ENCODE data around the gene CDC37L1.
A peak's percentile ranks its signal among the peaks of the same experiment; 100 is the strongest.

CDC37L1 gene

DNA sequence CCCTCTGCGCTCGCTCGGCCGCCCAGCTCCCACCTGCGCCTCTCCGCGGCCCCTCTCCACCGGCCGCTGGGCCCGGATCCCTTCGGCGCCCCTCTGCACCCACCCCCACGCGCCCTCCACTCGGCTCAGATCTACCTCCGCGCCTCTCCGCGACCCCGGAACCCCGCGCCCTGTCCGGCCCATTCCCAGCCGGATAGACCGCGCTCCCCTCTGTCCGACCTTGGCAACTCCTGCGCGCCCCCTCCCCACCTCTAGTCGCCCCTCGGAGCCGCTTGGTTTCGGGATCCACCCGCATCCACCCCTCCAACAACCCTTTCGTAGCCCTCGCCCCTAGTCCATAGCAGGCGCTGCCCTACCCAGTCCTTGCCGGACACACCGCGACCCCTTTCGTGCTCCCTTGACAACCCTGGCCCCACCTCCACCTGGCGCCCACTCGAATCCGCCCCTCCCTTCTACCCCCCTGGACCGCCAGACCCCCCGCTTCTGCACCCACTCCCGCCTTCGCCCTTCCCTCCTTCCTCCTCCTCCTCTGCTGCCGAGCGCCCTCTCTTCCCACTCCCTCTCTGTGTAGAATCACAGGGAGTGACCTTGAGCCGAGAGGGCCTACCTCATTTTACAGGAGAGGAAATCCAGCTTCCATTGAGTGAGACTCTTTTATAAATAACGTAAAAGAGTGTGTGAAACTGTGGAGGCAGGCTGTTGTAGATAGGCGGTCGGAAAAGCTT, 62.2 kb downstream of the CDC37L1 start:
- Histone ChIP-seq H3K9me3 (no peaks in the 10 kb centered on the region), H3K4me3 (ENCODE audit: low read depth in 1 of 2, low read length in 1 of 2) (peak overlapping the region; percentile 71 to 91), H3K36me3 (no peaks in the 10 kb centered on the region), H3K4me1 (ENCODE audit: control insufficient read depth in 1 of 2, insufficient read depth in 1 of 2, low read depth in 1 of 2, low read length in 1 of 2) (peaks cover 16 to 23% of the 10 kb centered on the region in 2 experiments), H3K27ac (peak overlapping the region; percentile 53), H3K27me3 (peaks cover 6% of the 10 kb centered on the region)
- TF ChIP-seq, protein P1, sequence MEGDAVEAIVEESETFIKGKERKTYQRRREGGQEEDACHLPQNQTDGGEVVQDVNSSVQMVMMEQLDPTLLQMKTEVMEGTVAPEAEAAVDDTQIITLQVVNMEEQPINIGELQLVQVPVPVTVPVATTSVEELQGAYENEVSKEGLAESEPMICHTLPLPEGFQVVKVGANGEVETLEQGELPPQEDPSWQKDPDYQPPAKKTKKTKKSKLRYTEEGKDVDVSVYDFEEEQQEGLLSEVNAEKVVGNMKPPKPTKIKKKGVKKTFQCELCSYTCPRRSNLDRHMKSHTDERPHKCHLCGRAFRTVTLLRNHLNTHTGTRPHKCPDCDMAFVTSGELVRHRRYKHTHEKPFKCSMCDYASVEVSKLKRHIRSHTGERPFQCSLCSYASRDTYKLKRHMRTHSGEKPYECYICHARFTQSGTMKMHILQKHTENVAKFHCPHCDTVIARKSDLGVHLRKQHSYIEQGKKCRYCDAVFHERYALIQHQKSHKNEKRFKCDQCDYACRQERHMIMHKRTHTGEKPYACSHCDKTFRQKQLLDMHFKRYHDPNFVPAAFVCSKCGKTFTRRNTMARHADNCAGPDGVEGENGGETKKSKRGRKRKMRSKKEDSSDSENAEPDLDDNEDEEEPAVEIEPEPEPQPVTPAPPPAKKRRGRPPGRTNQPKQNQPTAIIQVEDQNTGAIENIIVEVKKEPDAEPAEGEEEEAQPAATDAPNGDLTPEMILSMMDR (IDR thresholded peaks at IDR 0.05), result no peak

DNA sequence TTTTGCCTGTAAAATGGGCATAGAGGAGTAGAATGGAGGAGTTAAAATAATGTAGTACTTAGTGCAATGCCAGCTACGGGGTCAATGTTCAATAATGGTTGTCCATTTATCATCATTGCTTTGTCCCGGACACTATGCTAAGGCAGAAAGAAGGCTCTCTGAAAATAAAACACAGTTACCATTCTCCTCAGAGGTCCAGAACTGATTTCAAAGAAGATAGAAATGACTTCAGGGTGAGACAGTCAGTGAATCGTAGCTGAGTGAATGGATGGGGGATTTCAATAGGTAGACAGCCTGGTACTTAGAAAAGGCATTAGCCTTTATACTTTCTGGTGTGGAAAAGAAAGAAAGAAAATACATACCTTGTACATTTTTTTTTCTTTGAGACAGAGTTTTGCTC, 62.9 kb downstream of the CDC37L1 start:
- TF ChIP-seq, protein P1 (IDR thresholded peaks at IDR 0.05), result no peak
- Histone ChIP-seq H3K4me1 (ENCODE audit: control insufficient read depth in 1 of 2, insufficient read depth in 1 of 2, low read depth in 1 of 2, low read length in 1 of 2) (peaks cover 16 to 23% of the 10 kb centered on the region in 2 experiments), H3K27ac (peak overlapping the region; percentile 24), H3K27me3 (peaks cover 6% of the 10 kb centered on the region), H3K9me3 (no peaks in the 10 kb centered on the region), H3K36me3 (no peaks in the 10 kb centered on the region), H3K4me3 (ENCODE audit: low read depth in 1 of 2, low read length in 1 of 2) (no peak overlapping the region)

DNA sequence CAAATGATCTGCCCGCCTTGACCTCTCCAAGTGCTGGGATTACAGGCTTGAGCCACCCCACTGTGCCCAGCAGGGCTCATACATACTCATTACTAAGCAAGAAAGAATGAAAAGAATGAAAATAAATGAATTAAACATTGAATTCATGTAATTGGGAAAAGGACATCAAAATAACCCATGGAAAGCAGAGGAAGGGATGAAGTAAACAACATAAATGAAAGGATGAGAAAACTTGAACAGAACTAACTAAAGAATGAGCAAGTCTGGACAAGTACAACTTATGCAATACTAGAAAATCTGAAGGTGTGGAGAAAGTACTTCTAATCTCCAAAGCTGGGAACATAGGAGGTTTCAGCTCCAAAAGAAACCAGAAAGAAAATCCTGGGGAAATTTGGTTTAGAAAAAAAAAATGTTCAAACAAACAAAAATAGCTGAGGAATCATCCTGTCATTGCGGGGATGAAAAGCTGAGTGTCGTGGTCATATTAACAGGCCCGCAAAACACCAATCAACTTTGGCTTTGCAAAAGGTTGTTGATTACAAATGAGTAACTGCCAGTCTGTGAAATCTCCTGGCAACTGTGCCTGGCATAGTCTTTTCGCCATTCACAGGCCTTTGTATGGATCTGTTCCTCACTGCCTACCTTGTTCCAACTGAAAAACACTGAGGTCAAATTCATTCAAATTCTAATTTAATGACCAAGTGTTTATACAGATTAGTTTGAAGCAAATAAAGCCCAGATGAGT, 63.9 kb downstream of the CDC37L1 start:
- H3K4me3 ChIP-seq (ENCODE audit: low read depth in 1 of 2, low read length in 1 of 2), result no peak overlapping the region

DNA sequence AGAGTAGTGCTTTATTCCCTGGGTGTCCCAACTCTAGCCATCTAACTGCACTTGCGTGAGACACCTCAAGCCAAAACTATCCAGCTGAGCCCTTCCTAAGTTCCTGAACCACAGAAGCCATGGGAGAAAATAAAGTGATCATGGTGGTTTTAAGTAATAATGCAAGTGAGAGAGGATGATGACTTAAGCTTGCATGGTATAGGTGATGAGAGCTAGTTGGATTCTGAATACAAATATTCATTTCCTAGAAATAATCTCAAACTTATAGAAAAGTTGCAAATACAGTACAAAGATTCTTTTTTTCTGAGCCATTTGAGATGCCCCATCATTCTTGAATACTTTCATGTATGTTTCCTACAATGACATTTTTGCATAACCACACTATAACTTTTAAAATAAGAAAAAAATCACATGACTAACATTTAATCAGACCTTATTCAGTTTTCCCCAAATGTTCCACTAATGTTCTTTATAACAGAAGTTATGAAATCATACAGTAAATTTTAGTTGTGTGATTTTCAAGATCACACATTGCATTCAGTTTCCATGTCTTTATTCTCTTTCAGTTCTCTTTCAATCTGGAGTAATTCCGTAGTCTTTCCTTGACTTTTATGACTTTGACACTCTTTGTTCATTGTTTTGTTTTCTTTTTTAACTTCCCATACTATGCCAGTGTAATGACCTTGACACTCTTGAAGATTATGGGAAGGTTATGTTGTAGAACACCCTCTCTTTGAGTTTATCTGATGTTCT, 67.1 kb downstream of the CDC37L1 start:
- Histone ChIP-seq H3K4me3 (ENCODE audit: low read depth in 1 of 2, low read length in 1 of 2) (no peak overlapping the region), H3K4me1 (ENCODE audit: control insufficient read depth in 1 of 2, insufficient read depth in 1 of 2, low read depth in 1 of 2, low read length in 1 of 2) (peaks cover 0 to 4% of the 10 kb centered on the region in 2 experiments), H3K36me3 (no peaks in the 10 kb centered on the region), H3K27me3 (peaks cover 4% of the 10 kb centered on the region), H3K27ac (no peak overlapping the region), H3K9me3 (no peaks in the 10 kb centered on the region)
- TF ChIP-seq, protein P1 (IDR thresholded peaks at IDR 0.05), result no peak

More for the DNA sequence above, 63.9 kb downstream of the CDC37L1 start:
- H3K4me1 ChIP-seq (ENCODE audit: control insufficient read depth in 1 of 2, insufficient read depth in 1 of 2, low read depth in 1 of 2, low read length in 1 of 2), result peaks cover 16 to 23% of the 10 kb centered on the region in 2 experiments
- H3K27ac ChIP-seq, result no peak overlapping the region
- TF ChIP-seq, protein P1 (IDR thresholded peaks at IDR 0.05), result no peak
- no peaks in the 10 kb centered on the region for H3K36me3 ChIP-seq
- H3K9me3 ChIP-seq, result no peaks in the 10 kb centered on the region
- H3K27me3 ChIP-seq, result peaks cover 6% of the 10 kb centered on the region

DNA sequence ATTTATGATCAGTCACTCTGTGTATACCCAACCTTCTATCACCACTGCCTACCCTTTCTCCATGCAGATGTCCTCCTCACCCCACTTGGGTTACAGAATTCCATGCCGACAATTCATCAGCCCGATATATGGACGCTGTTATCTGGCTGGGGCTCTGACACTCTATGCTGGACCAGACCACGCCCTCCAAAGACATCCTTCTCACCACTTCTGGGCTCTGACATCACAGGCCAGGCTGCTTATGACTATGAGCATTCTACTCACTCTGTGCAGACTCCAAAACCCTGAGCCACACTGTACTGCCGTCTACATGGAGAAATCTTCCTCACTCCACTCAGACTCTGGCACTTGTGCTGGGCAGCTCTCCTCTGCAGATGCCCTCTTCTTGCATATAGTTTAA, 69.2 kb downstream of the CDC37L1 start:
- Histone ChIP-seq H3K27me3 (no peaks in the 10 kb centered on the region), H3K27ac (no peak overlapping the region), H3K4me3 (ENCODE audit: low read depth in 1 of 2, low read length in 1 of 2) (no peak overlapping the region), H3K36me3 (no peaks in the 10 kb centered on the region), H3K4me1 (ENCODE audit: control insufficient read depth in 1 of 2, insufficient read depth in 1 of 2, low read depth in 1 of 2, low read length in 1 of 2) (peaks cover 0 to under 1% of the 10 kb centered on the region in 2 experiments), H3K9me3 (no peaks in the 10 kb centered on the region)
- TF ChIP-seq, protein P1 (IDR thresholded peaks at IDR 0.05), result no peak
